Left renal pelvis (tissue), 4 donors: Measurements from ENCODE around the gene HOXB5. TPM values are rescaled to one million over a fixed set of nuclear protein-coding genes. Genes with fewer than 3 reads are reported as not detected.

Experiments used
- DNase-seq, 4 donors: peaks; one replicate each; pipeline ENCODE4 v3.0.0-alpha.2; 2013; ENCODE audit warnings: low read depth in 4 of 4, low spot score in 3 of 4
- polyA plus RNA-seq, 4 donors: library from polyadenylated mRNA; unstranded; fragments of 120-200 nt; gene quantifications; one replicate each; pipeline ENCODE4 v1.2.1, GENCODE V29; 2013; ENCODE audit not compliant: insufficient read length in 4 of 4

The HOXB5 gene
- polyA plus RNA-seq, 4 donors, result 13.7 to 51.2 (median 30.4) TPM

- peak in 2 of 4 donors; percentile 85 to 94 for DNase-seq
Observed at GRCh38 chr17:48577330-48577945, 16.1 kb downstream of the HOXB5 start.

- no peak for DNase-seq
Observed at GRCh38 chr17:48576479-48577309, 16.9 kb downstream of the HOXB5 start.

DNA sequence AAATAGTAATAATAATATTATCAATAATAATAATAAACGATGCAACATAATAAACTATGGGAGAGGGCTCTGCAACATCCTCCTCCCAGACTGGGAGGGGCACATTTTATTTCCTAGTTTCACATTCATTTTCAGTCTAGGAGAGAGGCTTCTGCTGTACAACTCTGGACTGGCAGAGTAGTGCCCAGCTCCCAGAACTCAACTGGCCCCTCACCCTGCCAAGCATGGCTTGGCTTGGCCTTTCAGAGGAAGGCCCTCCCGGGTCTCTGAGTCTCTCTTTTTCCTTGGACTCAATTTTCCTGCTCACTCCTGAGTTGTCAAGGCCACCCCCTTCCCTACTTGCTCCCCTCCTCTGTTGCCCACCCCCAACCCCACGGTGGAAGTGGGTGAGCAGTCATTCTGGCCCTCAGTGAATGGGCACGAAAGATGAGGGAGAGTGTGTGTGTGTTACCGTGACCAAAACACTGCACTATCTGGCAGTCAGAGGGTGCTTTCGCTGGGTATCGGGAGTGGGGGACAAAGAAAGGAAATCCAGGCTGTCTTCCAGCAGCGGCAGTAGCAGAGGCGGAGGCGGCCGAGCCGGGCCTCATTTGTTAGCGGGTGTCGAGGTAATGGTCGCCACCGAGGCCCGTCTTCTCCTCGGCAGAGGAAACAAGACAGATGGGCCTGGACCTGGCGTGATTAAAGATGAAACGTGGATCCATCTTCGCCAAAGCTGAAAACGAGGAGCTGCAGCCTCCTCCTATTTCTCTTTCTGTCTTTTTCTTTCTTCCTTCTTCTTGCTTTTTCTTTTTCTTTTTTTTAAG, 17.7 kb downstream of the HOXB5 start:
- no peak for DNase-seq

DNA sequence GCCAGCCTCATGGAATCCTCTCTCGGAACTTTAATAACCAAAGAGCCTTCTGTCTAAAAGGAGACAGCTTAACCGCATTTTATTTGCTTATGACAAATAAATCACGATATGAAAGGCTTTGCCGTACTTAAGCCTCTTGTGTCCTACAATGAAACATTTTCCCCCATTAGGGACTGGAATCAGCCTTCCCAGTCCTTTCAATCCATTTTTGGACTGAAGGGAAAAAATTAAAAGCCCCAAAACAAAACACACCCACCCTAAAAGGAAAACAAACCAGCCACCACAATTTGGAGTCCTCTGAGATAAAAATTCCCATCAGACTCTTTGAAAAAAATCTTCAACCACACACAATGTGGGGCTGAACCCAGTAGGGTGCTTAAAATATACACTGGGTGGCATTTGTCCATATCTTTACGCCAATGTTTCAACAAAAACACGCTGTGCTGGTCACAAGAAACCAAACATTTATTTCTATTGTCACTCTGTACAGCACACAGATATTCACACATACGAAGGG, 18.5 kb downstream of the HOXB5 start:
- no peak for DNase-seq

- DNase-seq, result no peak
Observed at GRCh38 chr17:48574505-48575065, 19.0 kb downstream of the HOXB5 start.

DNA sequence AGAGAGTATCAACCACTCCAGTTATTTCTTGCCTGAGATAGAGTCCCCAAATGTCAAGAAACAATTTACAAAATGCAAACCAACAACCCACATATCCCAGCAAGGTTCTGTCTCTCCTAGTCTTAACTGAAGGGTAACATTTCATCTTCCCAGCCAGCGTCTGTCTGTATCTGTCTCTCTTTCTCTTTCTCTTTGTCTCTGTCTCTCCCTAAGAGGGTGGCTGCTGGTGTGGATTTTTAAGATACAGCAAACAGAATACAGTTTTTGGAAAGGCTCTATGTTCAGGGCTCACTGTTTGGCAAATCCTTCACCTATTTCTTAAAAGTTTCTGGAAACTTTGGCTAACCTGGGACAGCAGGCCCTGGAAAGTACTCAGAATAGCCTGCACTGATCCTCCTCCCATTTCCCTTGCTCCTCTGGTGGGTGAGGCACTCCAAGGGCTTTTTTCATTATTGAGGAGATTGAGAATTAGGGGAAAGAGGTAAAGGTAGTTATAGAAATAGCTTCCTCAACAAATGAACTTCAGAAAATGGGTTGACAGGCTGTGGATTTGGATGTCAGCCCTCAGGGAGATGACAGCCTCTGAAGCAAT, 21.7 kb downstream of the HOXB5 start:
- DNase-seq, result no peak

DNA sequence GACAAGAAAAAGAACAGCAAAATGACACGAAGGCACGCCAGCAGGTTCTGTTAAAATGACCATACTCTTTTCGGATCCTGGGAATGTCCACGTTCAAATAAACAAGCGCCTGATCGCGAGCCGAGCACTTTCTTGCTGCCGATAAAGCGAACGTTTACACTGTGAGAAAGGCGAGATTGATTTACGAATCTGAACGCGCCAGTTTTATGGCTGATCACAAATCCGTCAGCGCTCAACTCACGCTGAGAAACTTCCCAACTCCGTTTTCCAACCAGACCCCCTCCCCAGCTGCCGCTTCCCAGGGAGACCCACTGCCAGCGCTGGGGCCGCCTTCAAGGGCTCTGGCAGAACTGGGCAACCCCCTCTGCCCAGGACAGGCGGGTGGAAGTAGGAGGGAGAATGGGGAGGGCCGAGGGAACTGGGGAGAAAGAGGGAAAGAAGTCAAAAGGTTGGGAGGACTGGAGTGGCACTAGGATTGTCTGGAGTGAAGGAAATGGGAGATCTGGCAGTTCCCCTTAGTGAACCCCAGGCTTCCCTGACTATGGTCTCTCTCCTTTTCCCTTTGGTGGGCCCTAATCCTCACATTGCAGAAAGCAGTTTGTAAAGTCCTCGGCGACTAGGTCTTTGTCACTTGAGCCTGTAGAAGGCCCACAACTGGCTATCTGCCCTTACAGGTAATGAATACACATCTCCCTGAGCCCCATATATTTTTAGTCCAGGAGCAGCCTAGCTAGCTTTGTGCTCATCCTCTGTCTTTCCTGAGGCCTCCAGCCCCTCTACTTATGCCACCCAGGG, 22.4 kb downstream of the HOXB5 start:
- DNase-seq, result no peak

DNA sequence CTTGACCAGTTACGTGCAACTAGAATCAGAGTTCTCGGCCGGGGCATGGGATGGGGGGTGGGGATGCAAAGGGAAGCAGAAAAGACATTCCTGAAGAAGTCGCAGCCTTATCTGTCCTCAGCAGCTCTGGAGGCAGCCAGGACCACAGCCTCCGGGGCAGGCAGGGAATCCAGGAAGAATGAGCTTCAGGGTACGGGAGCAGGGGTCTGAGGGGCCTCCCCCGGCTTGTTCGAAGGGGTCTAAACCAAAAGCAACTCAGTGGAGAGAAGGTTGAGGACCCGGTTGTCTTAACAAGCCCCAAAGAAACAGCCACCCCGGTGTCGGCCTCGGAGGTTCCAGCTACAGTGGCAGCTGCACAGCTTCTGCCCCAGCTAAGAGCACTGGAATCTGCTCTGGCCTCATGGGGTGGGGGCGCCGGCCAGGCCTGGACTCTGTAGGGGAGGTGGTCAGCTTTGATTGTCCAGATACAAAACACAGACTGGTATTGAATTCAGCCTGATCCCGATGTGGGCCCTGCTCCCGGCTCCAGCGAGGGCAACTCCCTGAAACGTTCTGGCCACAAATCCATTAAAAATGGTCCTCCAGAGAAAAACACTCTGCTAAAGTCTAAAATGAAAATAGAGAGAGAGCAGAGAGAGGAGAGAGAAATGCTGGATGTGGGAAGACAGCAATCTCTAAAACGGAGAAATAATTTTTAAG, 23.1 kb downstream of the HOXB5 start:
- no peak for DNase-seq

DNA sequence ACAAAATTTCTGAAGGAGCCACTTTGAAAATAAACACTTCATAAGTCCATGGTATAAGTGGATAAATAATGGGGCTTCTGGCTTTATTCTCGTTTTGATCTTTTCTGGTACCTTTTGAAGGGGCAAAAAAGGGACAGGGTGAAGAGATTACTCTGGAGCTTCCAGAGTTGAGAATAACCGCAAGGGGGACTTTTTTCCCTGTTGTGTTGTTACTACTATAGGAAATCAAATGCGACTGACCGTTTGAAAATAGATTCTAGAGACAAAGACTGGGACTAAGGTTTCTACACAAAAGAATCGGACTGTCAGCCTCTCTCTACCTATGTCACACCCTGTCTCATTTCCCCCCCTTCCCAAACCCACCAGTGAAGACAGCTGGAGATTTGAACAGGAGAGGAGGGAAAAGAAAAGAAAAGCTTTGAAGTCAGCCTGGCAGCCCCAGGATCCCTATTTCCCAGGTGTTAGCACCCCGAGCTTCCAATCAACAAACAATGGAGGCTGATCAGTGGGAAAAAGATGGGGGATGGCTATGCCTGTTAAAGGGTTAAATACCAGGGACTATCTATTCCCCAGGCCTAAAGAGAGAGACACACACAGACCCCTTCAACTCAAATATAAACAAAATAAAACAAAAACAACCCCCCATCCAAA, 23.8 kb downstream of the HOXB5 start:
- no peak for DNase-seq

DNA sequence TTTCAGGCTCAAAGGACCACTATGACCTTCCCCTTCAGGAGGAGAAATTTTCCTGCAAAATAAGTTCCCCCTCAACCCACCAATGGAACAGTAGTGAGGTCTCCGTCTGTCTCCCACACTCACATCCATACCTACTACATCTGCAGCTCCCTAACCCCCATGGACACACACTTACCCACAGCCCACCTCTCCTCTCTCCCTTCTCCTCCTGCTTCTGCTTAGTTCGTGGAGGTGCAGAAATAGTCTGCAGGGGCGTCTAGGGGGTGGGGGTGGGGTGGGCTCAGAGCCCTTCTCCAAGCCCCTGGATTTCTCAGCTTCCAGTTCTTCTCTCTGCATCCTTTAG, 24.4 kb downstream of the HOXB5 start:
- DNase-seq, result no peak

GRCh38 chr17:48568499-48569239, 24.9 kb downstream of the HOXB5 start:
- DNase-seq, result no peak

- no peak for DNase-seq
Observed at GRCh38 chr17:48567646-48568354, 25.8 kb downstream of the HOXB5 start.

- no peak for DNase-seq
Observed at GRCh38 chr17:48567209-48567608, 26.4 kb downstream of the HOXB5 start.

- DNase-seq, result no peak
Observed at GRCh38 chr17:48566717-48567116, 26.9 kb downstream of the HOXB5 start.

DNA sequence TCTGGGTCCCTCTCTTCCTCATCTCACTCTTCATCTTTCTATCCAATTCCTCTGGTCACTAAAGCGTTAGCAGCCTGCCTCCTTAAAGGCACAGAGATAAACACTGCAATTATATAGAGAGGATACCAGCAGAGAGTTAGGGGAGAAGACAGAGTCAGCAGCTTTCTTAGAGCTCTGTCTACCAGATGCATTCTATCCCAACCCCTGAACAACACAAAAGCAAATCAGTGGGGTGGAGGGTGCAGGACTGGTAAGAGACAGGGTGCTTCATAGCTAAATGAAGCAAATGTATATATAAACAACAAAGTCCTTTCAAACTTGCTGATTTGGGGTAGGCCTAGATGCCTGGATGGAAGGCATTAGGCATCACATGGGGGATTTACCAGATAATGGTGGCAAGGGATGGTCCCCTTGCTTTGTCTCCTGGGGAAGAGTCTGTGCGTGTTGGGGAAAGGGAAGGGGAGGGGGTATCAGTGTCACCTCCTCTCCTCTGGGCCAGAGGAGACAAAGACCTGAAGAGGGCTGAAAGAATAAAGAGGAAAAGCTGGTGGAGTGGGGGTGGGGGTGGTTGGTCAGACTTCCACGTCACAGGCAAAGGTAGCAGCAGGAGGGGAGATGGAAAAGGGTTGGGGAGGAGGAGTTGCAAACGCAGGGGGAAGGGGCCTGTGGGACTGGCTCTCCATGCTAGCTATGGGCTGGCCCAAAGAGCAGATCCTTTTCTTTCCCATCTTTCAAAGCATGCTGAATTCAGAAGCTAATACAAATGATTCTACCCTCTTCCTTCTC, 27.5 kb downstream of the HOXB5 start:
- no peak for DNase-seq

GRCh38 chr17:48565022-48565554, 28.5 kb downstream of the HOXB5 start:
- no peak for DNase-seq
